Measurements from ENCODE around the gene GALNT17.

The GALNT17 gene

DNA sequence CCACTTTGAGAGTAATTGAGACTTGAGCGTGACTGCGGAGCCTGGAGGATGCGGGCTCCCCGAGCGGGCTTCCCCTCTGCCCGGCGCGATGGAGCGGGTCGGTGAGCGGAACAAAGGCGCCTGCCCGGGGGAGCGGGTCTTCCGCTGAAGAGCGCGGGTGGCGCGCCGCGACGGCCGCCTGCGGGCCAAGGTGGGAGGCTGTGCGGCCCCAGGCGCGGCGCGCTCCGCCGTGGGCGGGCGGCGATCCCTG is at the start of gene GALNT17:
TSS of gene GALNT17 (plus strand) at position 18 of the 250 bp plus-strand sequence.
- Histone ChIP-seq H3K9me3 (ENCODE audit: control insufficient read depth in 2 of 2, low read length in 2 of 2) (peaks cover 0 to 2% of the 10 kb centered on the region in 2 donors), H3K27ac (ENCODE audit: low read length) (no peak within 1 kb of the TSS), H3K36me3 (ENCODE audit: control insufficient read depth in 2 of 2, insufficient read depth in 2 of 2, low read length in 2 of 2) (no peaks in the 10 kb centered on the region), H3K4me3 (ENCODE audit: low read length in 2 of 2) (peak within 1 kb of the TSS; percentile 31 to 65), H3K4me1 (ENCODE audit: control insufficient read depth, insufficient read depth, low read length) (peaks cover 6% of the 10 kb centered on the region), H3K9ac (ENCODE audit: low read length in 2 of 2) (no peak within 1 kb of the TSS), H3K27me3 (ENCODE audit: control insufficient read depth in 1 of 2, insufficient read depth in 2 of 2, low read length in 2 of 2) (peaks cover 6 to 10% of the 10 kb centered on the region in 2 donors)

DNA sequence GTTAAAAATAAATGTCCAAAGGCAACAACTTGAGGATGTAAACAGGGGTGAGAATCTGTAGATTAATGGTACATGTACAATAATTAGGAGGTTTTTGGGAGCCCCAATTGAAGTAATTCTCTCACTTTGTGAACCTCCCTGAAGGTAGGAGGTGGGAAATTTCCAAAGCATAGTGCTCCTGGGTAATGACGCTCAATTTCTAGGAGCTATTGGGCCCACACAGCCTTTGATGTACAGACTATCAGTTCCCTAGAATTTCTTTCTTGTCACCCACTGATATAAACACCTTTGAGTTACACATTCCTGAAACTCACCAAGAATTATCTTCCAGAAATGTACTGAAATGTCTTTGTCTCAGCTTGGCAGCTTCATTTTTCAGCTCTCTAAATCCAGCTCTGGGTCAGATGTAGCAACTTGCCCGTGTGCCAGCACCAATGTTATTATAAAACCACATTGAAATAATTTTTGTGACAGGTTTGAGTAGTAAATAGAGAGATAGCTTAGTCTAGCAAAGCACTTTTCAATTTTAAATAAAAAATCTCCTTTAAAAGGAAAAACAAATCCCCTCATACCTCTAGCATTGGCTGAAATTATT is 36.6 kb upstream of the GALNT17 start:
- Histone ChIP-seq H3K27me3 (ENCODE audit: control insufficient read depth in 1 of 2, insufficient read depth in 2 of 2, low read length in 2 of 2) (no peaks in the 10 kb centered on the region), H3K27ac (ENCODE audit: low read length) (no peak overlapping the region), H3K9ac (ENCODE audit: low read length in 2 of 2) (no peak overlapping the region), H3K36me3 (ENCODE audit: control insufficient read depth in 2 of 2, insufficient read depth in 2 of 2, low read length in 2 of 2) (no peaks in the 10 kb centered on the region), H3K4me1 (ENCODE audit: control insufficient read depth, insufficient read depth, low read length) (no peaks in the 10 kb centered on the region), H3K4me3 (ENCODE audit: low read length in 2 of 2) (no peak overlapping the region), H3K9me3 (ENCODE audit: control insufficient read depth in 2 of 2, low read length in 2 of 2) (peaks cover 0 to 5% of the 10 kb centered on the region in 2 donors)

DNA sequence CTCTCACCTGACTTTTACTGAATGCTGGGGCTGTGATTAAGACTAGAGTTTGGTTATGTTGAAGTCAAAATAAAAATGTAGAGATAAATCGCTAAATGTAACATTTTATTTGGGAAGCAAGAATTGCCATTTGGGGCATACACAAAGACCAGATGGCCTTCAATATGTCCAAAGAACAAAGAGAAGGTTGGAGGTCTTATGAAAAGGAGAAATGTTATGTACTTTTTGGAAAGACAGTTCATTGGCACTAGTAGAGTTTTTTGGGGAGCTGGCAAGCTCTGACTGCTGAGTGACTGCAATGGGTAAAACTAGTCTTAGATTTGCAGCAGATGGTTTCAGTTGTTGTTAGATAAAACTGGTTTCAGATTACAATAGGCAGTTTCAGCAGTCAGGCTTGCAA is 35.6 kb upstream of the GALNT17 start:
- Histone ChIP-seq H3K9ac (ENCODE audit: low read length in 2 of 2) (no peak overlapping the region), H3K27ac (ENCODE audit: low read length) (no peak overlapping the region), H3K27me3 (ENCODE audit: control insufficient read depth in 1 of 2, insufficient read depth in 2 of 2, low read length in 2 of 2) (no peaks in the 10 kb centered on the region), H3K9me3 (ENCODE audit: control insufficient read depth in 2 of 2, low read length in 2 of 2) (peaks cover 0 to 5% of the 10 kb centered on the region in 2 donors), H3K4me3 (ENCODE audit: low read length in 2 of 2) (no peak overlapping the region), H3K4me1 (ENCODE audit: control insufficient read depth, insufficient read depth, low read length) (no peaks in the 10 kb centered on the region), H3K36me3 (ENCODE audit: control insufficient read depth in 2 of 2, insufficient read depth in 2 of 2, low read length in 2 of 2) (no peaks in the 10 kb centered on the region)

DNA sequence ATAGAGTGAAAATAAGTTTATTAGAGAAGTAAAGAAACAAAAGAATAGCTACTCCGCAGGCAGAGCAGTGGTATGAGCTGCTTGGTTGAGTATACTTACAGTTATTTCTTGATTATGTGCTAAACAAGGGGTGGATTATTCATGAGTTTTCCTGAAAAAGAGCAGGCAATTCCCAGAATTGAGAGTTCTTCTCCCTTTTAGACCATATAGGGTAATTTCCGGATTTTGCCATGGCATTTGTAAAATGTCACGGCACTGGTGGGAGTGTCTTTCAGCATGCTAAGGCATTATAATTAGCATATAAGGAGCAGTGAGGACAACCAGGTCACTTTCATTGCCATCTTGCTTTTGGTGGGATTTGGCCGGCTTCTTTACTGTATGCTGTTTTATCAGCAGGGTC is 25.7 kb upstream of the GALNT17 start:
- Histone ChIP-seq H3K9me3 (ENCODE audit: control insufficient read depth in 2 of 2, low read length in 2 of 2) (peaks cover 0 to 3% of the 10 kb centered on the region in 2 donors), H3K36me3 (ENCODE audit: control insufficient read depth in 2 of 2, insufficient read depth in 2 of 2, low read length in 2 of 2) (no peaks in the 10 kb centered on the region), H3K4me1 (ENCODE audit: control insufficient read depth, insufficient read depth, low read length) (no peaks in the 10 kb centered on the region), H3K4me3 (ENCODE audit: low read length in 2 of 2) (no peak overlapping the region), H3K9ac (ENCODE audit: low read length in 2 of 2) (no peak overlapping the region), H3K27ac (ENCODE audit: low read length) (no peak overlapping the region), H3K27me3 (ENCODE audit: control insufficient read depth in 1 of 2, insufficient read depth in 2 of 2, low read length in 2 of 2) (no peaks in the 10 kb centered on the region)

DNA sequence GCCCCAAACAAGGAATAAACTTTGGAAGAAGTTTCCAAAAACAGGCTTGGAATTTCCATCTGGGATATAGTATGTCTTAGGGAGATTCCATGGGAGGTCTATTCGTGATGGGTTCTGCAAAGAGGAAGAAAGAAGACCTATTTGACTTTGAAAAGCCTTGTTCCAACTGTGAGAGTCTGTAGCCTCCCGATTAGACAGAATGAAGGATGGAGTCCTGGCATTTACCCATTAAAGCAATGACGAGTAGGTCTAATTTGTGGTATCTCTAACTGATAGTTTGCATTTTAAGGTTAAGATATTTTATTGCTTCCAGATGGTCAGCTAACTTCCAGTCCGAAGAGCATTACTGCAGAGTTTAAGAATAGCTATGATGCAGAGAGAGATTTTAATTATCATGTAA is 19.5 kb upstream of the GALNT17 start:
- H3K4me1 ChIP-seq (ENCODE audit: control insufficient read depth, insufficient read depth, low read length) = no peaks in the 10 kb centered on the region
- H3K27me3 ChIP-seq (ENCODE audit: control insufficient read depth in 1 of 2, insufficient read depth in 2 of 2, low read length in 2 of 2) = no peaks in the 10 kb centered on the region
- H3K27ac ChIP-seq (ENCODE audit: low read length) = no peak overlapping the region
- peaks cover 0 to 3% of the 10 kb centered on the region in 2 donors for H3K9me3 ChIP-seq (ENCODE audit: control insufficient read depth in 2 of 2, low read length in 2 of 2)
- H3K4me3 ChIP-seq (ENCODE audit: low read length in 2 of 2) = no peak overlapping the region
- no peak overlapping the region for H3K9ac ChIP-seq (ENCODE audit: low read length in 2 of 2)
- H3K36me3 ChIP-seq (ENCODE audit: control insufficient read depth in 2 of 2, insufficient read depth in 2 of 2, low read length in 2 of 2) = no peaks in the 10 kb centered on the region

DNA sequence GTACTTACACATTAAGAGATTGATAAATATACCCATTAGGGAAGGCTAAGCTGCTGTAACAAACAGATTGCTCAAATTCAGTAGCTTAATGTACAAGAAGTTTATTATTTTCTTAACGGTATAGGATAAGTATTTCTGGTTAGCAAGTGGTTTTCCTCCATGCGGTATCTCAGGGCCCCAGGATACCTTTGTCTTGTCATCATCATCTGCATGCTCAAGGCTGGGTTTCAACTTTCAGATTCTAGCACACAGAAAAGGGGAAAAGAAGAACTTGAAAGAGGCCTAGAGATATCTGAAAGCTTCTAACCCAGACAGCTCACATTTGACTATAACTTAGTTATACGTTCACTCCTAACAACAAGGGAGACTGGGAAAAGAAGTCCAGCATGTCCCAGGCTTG is 11.8 kb upstream of the GALNT17 start:
- Histone ChIP-seq H3K4me3 (ENCODE audit: low read length in 2 of 2) (no peak overlapping the region), H3K9me3 (ENCODE audit: control insufficient read depth in 2 of 2, low read length in 2 of 2) (peaks cover 0 to 4% of the 10 kb centered on the region in 2 donors), H3K36me3 (ENCODE audit: control insufficient read depth in 2 of 2, insufficient read depth in 2 of 2, low read length in 2 of 2) (no peaks in the 10 kb centered on the region), H3K27ac (ENCODE audit: low read length) (no peak overlapping the region), H3K4me1 (ENCODE audit: control insufficient read depth, insufficient read depth, low read length) (no peaks in the 10 kb centered on the region), H3K9ac (ENCODE audit: low read length in 2 of 2) (no peak overlapping the region), H3K27me3 (ENCODE audit: control insufficient read depth in 1 of 2, insufficient read depth in 2 of 2, low read length in 2 of 2) (no peaks in the 10 kb centered on the region)

DNA sequence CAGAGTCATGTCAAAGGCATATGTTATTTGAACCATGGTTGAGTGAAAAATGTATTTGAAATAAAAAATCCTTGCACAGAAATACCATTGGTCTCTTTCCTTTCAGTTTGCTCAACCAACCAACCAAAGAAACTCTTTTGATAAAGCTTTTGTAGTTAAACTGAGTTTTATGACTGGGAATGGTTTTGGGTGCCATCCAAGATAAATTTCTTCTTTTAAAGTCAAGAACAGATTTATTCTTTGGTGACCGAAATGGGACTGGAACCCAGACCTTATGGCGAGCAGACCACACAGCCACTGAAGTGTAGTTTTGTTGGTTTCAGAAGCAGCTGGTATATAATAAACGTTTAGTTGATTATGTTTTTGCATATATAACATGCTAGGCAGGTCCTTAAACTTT is 2.8 kb upstream of the GALNT17 start:
- no peak overlapping the region for H3K27ac ChIP-seq (ENCODE audit: low read length)
- peaks cover 6 to 10% of the 10 kb centered on the region in 2 donors for H3K27me3 ChIP-seq (ENCODE audit: control insufficient read depth in 1 of 2, insufficient read depth in 2 of 2, low read length in 2 of 2)
- no peak overlapping the region for H3K9ac ChIP-seq (ENCODE audit: low read length in 2 of 2)
- peaks cover 0 to 2% of the 10 kb centered on the region in 2 donors for H3K9me3 ChIP-seq (ENCODE audit: control insufficient read depth in 2 of 2, low read length in 2 of 2)
- no peak overlapping the region for H3K4me3 ChIP-seq (ENCODE audit: low read length in 2 of 2)
- H3K36me3 ChIP-seq (ENCODE audit: control insufficient read depth in 2 of 2, insufficient read depth in 2 of 2, low read length in 2 of 2) = no peaks in the 10 kb centered on the region
- H3K4me1 ChIP-seq (ENCODE audit: control insufficient read depth, insufficient read depth, low read length) = peaks cover 6% of the 10 kb centered on the region

DNA sequence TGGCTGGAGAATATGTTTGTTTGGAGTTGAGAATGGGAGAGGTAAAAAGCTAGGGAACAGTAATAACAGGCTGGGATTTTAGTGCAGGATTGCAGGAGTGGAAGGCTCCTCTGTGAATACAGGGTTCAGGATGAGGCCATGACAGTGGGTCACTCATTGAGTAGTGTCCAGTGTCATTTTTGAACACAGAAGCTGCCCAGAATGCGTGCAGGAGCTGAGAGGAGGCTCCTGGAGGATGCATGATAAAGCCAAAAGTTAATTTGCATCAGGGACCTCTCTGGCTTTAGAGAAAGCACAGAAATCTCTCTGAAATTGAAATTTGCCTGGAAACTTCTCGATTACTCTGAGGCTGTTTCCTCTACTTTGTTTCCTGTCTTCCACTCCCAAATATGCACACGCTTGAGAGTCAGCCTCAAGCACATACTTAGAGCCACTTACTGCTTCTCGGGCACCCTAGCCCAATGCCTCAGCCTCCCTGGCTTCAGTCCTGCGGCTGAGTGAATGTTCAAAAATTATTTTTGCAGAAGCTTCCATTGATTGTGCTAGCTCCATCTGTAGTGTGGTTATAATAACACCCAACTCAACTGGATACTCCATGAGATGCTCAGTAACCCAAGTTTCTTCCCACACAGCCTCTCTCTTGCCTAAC is 1.8 kb upstream of the GALNT17 start:
- Histone ChIP-seq H3K27ac (ENCODE audit: low read length) (no peak overlapping the region), H3K9me3 (ENCODE audit: control insufficient read depth in 2 of 2, low read length in 2 of 2) (peaks cover 0 to 2% of the 10 kb centered on the region in 2 donors), H3K4me3 (ENCODE audit: low read length in 2 of 2) (no peak overlapping the region), H3K9ac (ENCODE audit: low read length in 2 of 2) (no peak overlapping the region), H3K27me3 (ENCODE audit: control insufficient read depth in 1 of 2, insufficient read depth in 2 of 2, low read length in 2 of 2) (peaks cover 6 to 10% of the 10 kb centered on the region in 2 donors), H3K36me3 (ENCODE audit: control insufficient read depth in 2 of 2, insufficient read depth in 2 of 2, low read length in 2 of 2) (no peaks in the 10 kb centered on the region), H3K4me1 (ENCODE audit: control insufficient read depth, insufficient read depth, low read length) (peaks cover 6% of the 10 kb centered on the region)

DNA sequence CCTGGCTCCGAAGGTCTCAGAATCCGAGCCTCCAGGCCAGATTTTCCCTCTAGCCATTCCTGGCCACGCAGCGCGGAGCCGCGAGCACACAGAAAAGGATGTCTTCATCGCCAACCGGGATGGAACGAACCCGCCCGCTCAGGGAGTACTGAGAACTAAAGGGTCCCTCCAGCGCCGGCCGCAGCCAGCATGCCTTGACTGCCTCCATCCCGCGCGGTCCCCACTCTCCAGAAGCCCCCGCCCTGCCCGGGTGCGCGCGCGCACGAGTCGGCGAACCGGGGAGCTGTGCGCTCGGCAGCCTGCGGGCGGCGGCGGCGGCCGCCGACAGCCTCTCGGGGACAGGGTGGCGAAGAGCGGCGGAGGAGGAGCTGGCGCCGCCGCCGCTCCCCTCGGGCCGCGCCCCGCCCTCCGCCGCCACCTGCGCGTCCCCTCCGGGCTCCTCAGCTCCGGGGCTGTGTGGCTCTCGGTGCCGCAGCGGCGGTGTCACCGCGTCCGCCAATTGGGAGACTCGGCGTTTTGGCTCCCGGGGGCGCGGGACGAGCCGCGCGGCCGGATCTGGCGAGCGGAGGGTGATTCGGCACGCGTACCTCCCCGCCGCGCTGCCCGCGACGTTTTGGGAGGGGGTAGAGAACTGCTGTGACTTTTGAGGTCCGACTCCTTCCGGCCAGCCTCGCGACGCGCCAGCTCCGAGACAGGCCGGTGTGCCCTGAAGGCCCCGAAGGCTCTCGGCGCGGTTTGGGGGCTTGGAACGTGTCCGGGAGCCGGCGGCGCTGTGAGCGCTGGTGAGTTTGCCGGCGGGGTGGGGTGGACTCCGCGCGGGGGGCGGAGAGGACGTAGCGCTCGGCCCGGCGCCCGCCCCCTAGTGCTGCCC is 453 bp upstream of the GALNT17 start:
- H3K4me3 ChIP-seq (ENCODE audit: low read length in 2 of 2) = peak overlapping the region; percentile 31 to 65
- no peak overlapping the region for H3K9ac ChIP-seq (ENCODE audit: low read length in 2 of 2)
- peaks cover 6 to 10% of the 10 kb centered on the region in 2 donors for H3K27me3 ChIP-seq (ENCODE audit: control insufficient read depth in 1 of 2, insufficient read depth in 2 of 2, low read length in 2 of 2)
- H3K27ac ChIP-seq (ENCODE audit: low read length) = no peak overlapping the region
- peaks cover 0 to 2% of the 10 kb centered on the region in 2 donors for H3K9me3 ChIP-seq (ENCODE audit: control insufficient read depth in 2 of 2, low read length in 2 of 2)
- no peaks in the 10 kb centered on the region for H3K36me3 ChIP-seq (ENCODE audit: control insufficient read depth in 2 of 2, insufficient read depth in 2 of 2, low read length in 2 of 2)
- H3K4me1 ChIP-seq (ENCODE audit: control insufficient read depth, insufficient read depth, low read length) = peaks cover 6% of the 10 kb centered on the region

DNA sequence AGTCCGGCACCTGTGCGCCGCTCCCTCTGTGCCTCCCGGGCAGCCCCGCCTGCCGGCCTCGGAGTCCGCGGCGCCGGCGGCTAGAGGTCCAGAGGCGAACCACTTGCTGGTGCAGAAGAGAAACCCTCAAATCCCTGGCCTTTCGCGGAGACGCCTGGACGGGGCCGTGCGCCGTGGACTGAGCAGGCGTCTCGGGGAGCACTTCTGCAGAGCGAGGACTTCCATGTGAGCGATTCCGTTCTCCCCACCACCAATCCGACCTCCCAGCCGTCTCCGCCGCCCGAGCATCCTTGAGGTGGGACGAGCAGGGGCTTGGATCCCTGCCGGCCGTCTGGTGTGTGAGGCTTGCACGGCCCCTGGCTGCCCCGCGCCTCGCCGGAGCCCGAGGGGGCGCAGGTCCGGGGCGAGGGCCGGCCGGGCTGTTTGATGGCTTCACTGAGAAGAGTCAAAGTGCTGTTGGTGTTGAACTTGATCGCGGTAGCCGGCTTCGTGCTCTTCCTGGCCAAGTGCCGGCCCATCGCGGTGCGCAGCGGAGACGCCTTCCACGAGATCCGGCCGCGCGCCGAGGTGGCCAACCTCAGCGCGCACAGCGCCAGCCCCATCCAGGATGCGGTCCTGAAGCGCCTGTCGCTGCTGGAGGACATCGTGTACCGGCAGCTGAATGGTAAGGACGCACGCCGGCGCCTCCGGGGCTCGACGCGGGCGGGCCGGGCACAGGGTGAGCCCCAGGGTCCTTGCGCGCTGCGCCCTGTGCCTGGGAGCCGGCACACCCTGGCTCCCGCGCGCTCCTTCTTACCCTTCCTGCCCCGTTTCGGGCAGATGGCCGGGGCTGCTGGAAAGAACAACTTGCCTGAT is 660 bp downstream of the GALNT17 start:
- Histone ChIP-seq H3K4me1 (ENCODE audit: control insufficient read depth, insufficient read depth, low read length) (peaks cover 6% of the 10 kb centered on the region), H3K36me3 (ENCODE audit: control insufficient read depth in 2 of 2, insufficient read depth in 2 of 2, low read length in 2 of 2) (no peaks in the 10 kb centered on the region), H3K27me3 (ENCODE audit: control insufficient read depth in 1 of 2, insufficient read depth in 2 of 2, low read length in 2 of 2) (peaks cover 5 to 6% of the 10 kb centered on the region in 2 donors), H3K4me3 (ENCODE audit: low read length in 2 of 2) (peak overlapping the region in 1 of 2 donors; percentile 65), H3K9me3 (ENCODE audit: control insufficient read depth in 2 of 2, low read length in 2 of 2) (peaks cover 0 to 1% of the 10 kb centered on the region in 2 donors), H3K9ac (ENCODE audit: low read length in 2 of 2) (no peak overlapping the region), H3K27ac (ENCODE audit: low read length) (no peak overlapping the region)
